HG03066 (cell line): ENCODE data around the gene TNFRSF13B.
"Not testable (repeated sequence)": the region's sequence is repeated elsewhere in the genome, so short reads cannot be mapped to it uniquely, and the experiment has no call there.

Experiments used
- ATAC-seq: cut with Tn5 transposase; IDR thresholded peaks from one replicate; pipeline ENCODE4 v1.9.1; 2021; ENCODE audit warnings: low read depth; ENCODE audit not compliant: unreplicated experiment

TNFRSF13B gene

GRCh38 chr17:16929035-16929680, 42.8 kb downstream of the TNFRSF13B start:
- no peak for ATAC-seq

- no peak for ATAC-seq
Measured at GRCh38 chr17:16928406-16929034, 43.4 kb downstream of the TNFRSF13B start.

GRCh38 chr17:16927641-16928321, 44.1 kb downstream of the TNFRSF13B start:
- ATAC-seq = no peak

GRCh38 chr17:16926571-16927451, 45.1 kb downstream of the TNFRSF13B start:
- ATAC-seq = no peak

GRCh38 chr17:16926061-16926511, 45.8 kb downstream of the TNFRSF13B start:
- ATAC-seq = no peak

- ATAC-seq = no peak
Measured at GRCh38 chr17:16925461-16926060, 46.4 kb downstream of the TNFRSF13B start.

- no peak for ATAC-seq
Measured at GRCh38 chr17:16924696-16925440, 47.0 kb downstream of the TNFRSF13B start.

- no peak for ATAC-seq
Measured at GRCh38 chr17:16923904-16924695, 47.8 kb downstream of the TNFRSF13B start.

GRCh38 chr17:16923097-16923903, 48.6 kb downstream of the TNFRSF13B start:
- ATAC-seq = no peak

- no peak for ATAC-seq
Measured at GRCh38 chr17:16922386-16923096, 49.4 kb downstream of the TNFRSF13B start.

- ATAC-seq = not testable (repeated sequence)
Measured at GRCh38 chr17:16921451-16921850, 50.5 kb downstream of the TNFRSF13B start.

GRCh38 chr17:16920628-16921020, 51.3 kb downstream of the TNFRSF13B start:
- no peak for ATAC-seq

- ATAC-seq = no peak
Measured at GRCh38 chr17:16919663-16920627, 52.0 kb downstream of the TNFRSF13B start.

- no peak for ATAC-seq
Measured at GRCh38 chr17:16918443-16918842, 53.5 kb downstream of the TNFRSF13B start.

- ATAC-seq = no peak
Measured at GRCh38 chr17:16917671-16918394, 54.1 kb downstream of the TNFRSF13B start.

- no peak for ATAC-seq
Measured at GRCh38 chr17:16916557-16916920, 55.4 kb downstream of the TNFRSF13B start.
